ENCODE results near the gene CINP.

GRCh38 chr14:102362084-102362483 is 606 bp downstream of the CINP start:
- TF ChIP-seq POLR2A (IDR thresholded peaks at IDR 0.05) (no peak), POLR2AphosphoS5 (IDR thresholded peaks at IDR 0.05) (no peak), CTCF (IDR thresholded peaks at IDR 0.05) (no peak)
